HEK293 (cell line): ENCODE results near the gene GGNBP2.

Experiments
- GLI4 ChIP-seq: fragments of 450-650 bp; formaldehyde crosslinking; IDR thresholded peaks from 2 replicates; pipeline ENCODE4 v1.5.1; 2016; ENCODE audit warnings: missing biosample characterization, missing genetic modification characterization
- HOXA7 ChIP-seq: sonication (generic); formaldehyde crosslinking; IDR thresholded peaks from 2 replicates; pipeline ENCODE4 v1.8.1; 2022; ENCODE audit warnings: missing genetic modification reagents, borderline replicate concordance
- INSM2 ChIP-seq: fragments of 450-650 bp; formaldehyde crosslinking; IDR thresholded peaks from 2 replicates; pipeline ENCODE4 v1.5.1; 2016; ENCODE audit warnings: missing biosample characterization, missing genetic modification characterization
- OVOL3 ChIP-seq: fragments of 450-650 bp; formaldehyde crosslinking; IDR thresholded peaks from 2 replicates; pipeline ENCODE4 v1.5.1; 2016; ENCODE audit warnings: missing biosample characterization, missing genetic modification characterization
- TRIM28 ChIP-seq: IDR thresholded peaks from 2 replicates; pipeline ENCODE4 v1.6.1; 2011; ENCODE audit warnings: low read length, control low read depth, borderline replicate concordance
- ZBTB1 ChIP-seq: fragments of 450-650 bp; formaldehyde crosslinking; IDR thresholded peaks from 2 replicates; pipeline ENCODE4 v1.5.1; 2016; ENCODE audit warnings: missing biosample characterization, missing genetic modification characterization
- ZBTB20 ChIP-seq: fragments of 450-650 bp; formaldehyde crosslinking; IDR thresholded peaks from 2 replicates; pipeline ENCODE4 v1.5.1; 2016; ENCODE audit warnings: missing biosample characterization, missing genetic modification characterization
- ZFHX2 ChIP-seq: fragments of 450-650 bp; formaldehyde crosslinking; conservative IDR thresholded peaks from 2 replicates; pipeline ENCODE4 v1.5.1; 2016; ENCODE audit warnings: missing biosample characterization, missing genetic modification characterization
- ZNF19 ChIP-seq: fragments of 450-650 bp; formaldehyde crosslinking; IDR thresholded peaks from 2 replicates; pipeline ENCODE4; 2016; ENCODE audit warnings: missing biosample characterization, missing genetic modification characterization, low read depth
- ZNF211 ChIP-seq: fragments of 450-650 bp; formaldehyde crosslinking; IDR thresholded peaks from 2 replicates; pipeline ENCODE4 v1.5.1; 2016; ENCODE audit warnings: low read depth, missing biosample characterization, missing genetic modification characterization
- ZNF274 ChIP-seq, 2 experiments: fragments of 200-500 bp in 1 of 2; fragments of 450-650 bp in 1 of 2; sonication (Bioruptor generic) in 1 of 2; formaldehyde crosslinking in 1 of 2; IDR thresholded peaks; 2 replicates each; pipeline versions ENCODE4 v1.5.1 to v1.6.1; 2014 to 2016; ENCODE audit warnings: borderline replicate concordance in 1 of 2, inconsistent platforms in 1 of 2, low read length in 1 of 2, missing biosample characterization in 1 of 2, missing genetic modification characterization in 1 of 2
- ZNF280D ChIP-seq: fragments of 450-650 bp; formaldehyde crosslinking; IDR thresholded peaks from 2 replicates; pipeline ENCODE4 v1.5.1; 2016; ENCODE audit warnings: missing biosample characterization, missing genetic modification characterization
- ZNF292 ChIP-seq: fragments of 450-650 bp; formaldehyde crosslinking; IDR thresholded peaks from 2 replicates; pipeline ENCODE4 v1.5.1; 2016; ENCODE audit warnings: low read depth, missing biosample characterization, missing genetic modification characterization, borderline replicate concordance
- ZNF324 ChIP-seq: fragments of 450-650 bp; formaldehyde crosslinking; IDR thresholded peaks from 2 replicates; pipeline ENCODE4 v1.5.1; 2016; ENCODE audit warnings: missing biosample characterization, missing genetic modification characterization
- ZNF423 ChIP-seq: fragments of 450-650 bp; formaldehyde crosslinking; IDR thresholded peaks from 2 replicates; pipeline ENCODE4 v1.5.1; 2016; ENCODE audit warnings: missing biosample characterization, missing genetic modification characterization
- ZNF426 ChIP-seq: fragments of 450-650 bp; formaldehyde crosslinking; IDR thresholded peaks from 2 replicates; pipeline ENCODE4 v1.5.1; 2017; ENCODE audit warnings: missing biosample characterization, missing genetic modification characterization, mild to moderate bottlenecking, inconsistent platforms, moderate library complexity
- ZNF433 ChIP-seq: fragments of 450-650 bp; formaldehyde crosslinking; IDR thresholded peaks from 2 replicates; pipeline ENCODE4 v1.5.1; 2016; ENCODE audit warnings: missing biosample characterization, missing genetic modification characterization, low read depth
- ZNF510 ChIP-seq: fragments of 450-650 bp; formaldehyde crosslinking; IDR thresholded peaks from 2 replicates; pipeline ENCODE4 v1.5.1; 2018; ENCODE audit warnings: mild to moderate bottlenecking, missing genetic modification characterization, missing biosample characterization; ENCODE audit not compliant: insufficient replicate concordance
- ZNF544 ChIP-seq: fragments of 450-650 bp; formaldehyde crosslinking; IDR thresholded peaks from 2 replicates; pipeline ENCODE4 v1.5.0; 2017; ENCODE audit warnings: missing biosample characterization, missing genetic modification characterization
- ZNF548 ChIP-seq: fragments of 450-650 bp; formaldehyde crosslinking; IDR thresholded peaks from 2 replicates; pipeline ENCODE4 v1.5.1; 2016; ENCODE audit warnings: missing biosample characterization, missing genetic modification characterization
- ZNF621 ChIP-seq: fragments of 450-650 bp; formaldehyde crosslinking; IDR thresholded peaks from 2 replicates; pipeline ENCODE4 v1.5.1; 2017; ENCODE audit warnings: missing biosample characterization, missing genetic modification characterization
- ZNF626 ChIP-seq: fragments of 450-650 bp; sonication (Bioruptor Pico); formaldehyde crosslinking; IDR thresholded peaks from 2 replicates; pipeline ENCODE4 v1.5.1; 2018; ENCODE audit warnings: missing biosample characterization, missing genetic modification characterization, inconsistent platforms
- ZNF664 ChIP-seq: fragments of 450-650 bp; formaldehyde crosslinking; IDR thresholded peaks from 2 replicates; pipeline ENCODE4 v1.5.1; 2016; ENCODE audit warnings: missing biosample characterization, missing genetic modification characterization
- ZNF776 ChIP-seq: fragments of 450-650 bp; formaldehyde crosslinking; IDR thresholded peaks from 2 replicates; pipeline ENCODE4 v1.5.0; 2017; ENCODE audit warnings: missing biosample characterization, missing genetic modification characterization, borderline replicate concordance
- ZNF837 ChIP-seq: fragments of 450-650 bp; formaldehyde crosslinking; IDR thresholded peaks from 2 replicates; pipeline ENCODE4 v1.5.1; 2016; ENCODE audit warnings: missing biosample characterization, missing genetic modification characterization
- ZXDB ChIP-seq: fragments of 450-650 bp; formaldehyde crosslinking; IDR thresholded peaks from 2 replicates; pipeline ENCODE4 v1.5.1; 2016; ENCODE audit warnings: missing biosample characterization, missing genetic modification characterization
- TF ChIP-seq, protein P1 (sequence below): fragments of 450-650 bp; formaldehyde crosslinking; IDR thresholded peaks from 2 replicates; pipeline ENCODE4 v1.5.1; 2016; ENCODE audit warnings: missing biosample characterization, missing genetic modification characterization
- TF ChIP-seq, protein P2 (sequence below): fragments of 450-650 bp; formaldehyde crosslinking; conservative IDR thresholded peaks from 2 replicates; pipeline ENCODE4 v1.5.1; 2016; ENCODE audit warnings: low read depth, missing biosample characterization, missing genetic modification characterization

The GGNBP2 gene

GRCh38 chr17:36545465-36546417 lies 1.0 kb downstream of the GGNBP2 start (continued):
- TF ChIP-seq HOXA7 (CRISPR knock-in tag) (no peak), ZNF211 (no peak), ZNF423 (tag by site-specific recombination) (peak; percentile 79), ZXDB (tag by site-specific recombination) (peak; percentile 43; the same call in 1 of the 2 replicates), ZFHX2 (tag by site-specific recombination) (peak; percentile 49; the same call in 1 of the 2 replicates), ZNF280D (tag by site-specific recombination) (peak; percentile 6; the same call in 1 of the 2 replicates), ZNF426 (tag by site-specific recombination) (no peak), ZBTB20 (tag by site-specific recombination) (peak; percentile 81), INSM2 (peak; percentile 56; the same call in 1 of the 2 replicates), ZNF19 (no peak), ZNF544 (tag by site-specific recombination) (no peak), ZNF510 (no peak), ZNF274 (IDR thresholded peaks at IDR 0.05; ENCODE audit: low read length) (no peak), ZNF274 (tag by site-specific recombination; IDR thresholded peaks at IDR 0.05; ENCODE audit: borderline replicate concordance) (no peak), ZNF324 (tag by site-specific recombination) (no peak; the same call in none of the 2 replicates), ZNF776 (tag by site-specific recombination) (no peak), ZBTB1 (tag by site-specific recombination) (no peak), GLI4 (tag by site-specific recombination) (peak; percentile 89), ZNF548 (tag by site-specific recombination) (no peak), ZNF837 (no peak), ZNF292 (no peak), ZNF433 (tag by site-specific recombination) (no peak), TRIM28 (no peak; the same call in 1 of the 2 replicates), ZNF621 (tag by site-specific recombination) (no peak), ZNF664 (no peak), OVOL3 (no peak), ZNF626 (tag by site-specific recombination) (no peak)
- TF ChIP-seq, protein P1, sequence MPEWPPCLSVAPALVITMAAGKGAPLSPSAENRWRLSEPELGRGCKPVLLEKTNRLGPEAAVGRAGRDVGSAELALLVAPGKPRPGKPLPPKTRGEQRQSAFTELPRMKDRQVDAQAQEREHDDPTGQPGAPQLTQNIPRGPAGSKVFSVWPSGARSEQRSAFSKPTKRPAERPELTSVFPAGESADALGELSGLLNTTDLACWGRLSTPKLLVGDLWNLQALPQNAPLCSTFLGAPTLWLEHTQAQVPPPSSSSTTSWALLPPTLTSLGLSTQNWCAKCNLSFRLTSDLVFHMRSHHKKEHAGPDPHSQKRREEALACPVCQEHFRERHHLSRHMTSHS (tag by site-specific recombination): no peak; the same call in 1 of the 2 replicates
- TF ChIP-seq, protein P2, sequence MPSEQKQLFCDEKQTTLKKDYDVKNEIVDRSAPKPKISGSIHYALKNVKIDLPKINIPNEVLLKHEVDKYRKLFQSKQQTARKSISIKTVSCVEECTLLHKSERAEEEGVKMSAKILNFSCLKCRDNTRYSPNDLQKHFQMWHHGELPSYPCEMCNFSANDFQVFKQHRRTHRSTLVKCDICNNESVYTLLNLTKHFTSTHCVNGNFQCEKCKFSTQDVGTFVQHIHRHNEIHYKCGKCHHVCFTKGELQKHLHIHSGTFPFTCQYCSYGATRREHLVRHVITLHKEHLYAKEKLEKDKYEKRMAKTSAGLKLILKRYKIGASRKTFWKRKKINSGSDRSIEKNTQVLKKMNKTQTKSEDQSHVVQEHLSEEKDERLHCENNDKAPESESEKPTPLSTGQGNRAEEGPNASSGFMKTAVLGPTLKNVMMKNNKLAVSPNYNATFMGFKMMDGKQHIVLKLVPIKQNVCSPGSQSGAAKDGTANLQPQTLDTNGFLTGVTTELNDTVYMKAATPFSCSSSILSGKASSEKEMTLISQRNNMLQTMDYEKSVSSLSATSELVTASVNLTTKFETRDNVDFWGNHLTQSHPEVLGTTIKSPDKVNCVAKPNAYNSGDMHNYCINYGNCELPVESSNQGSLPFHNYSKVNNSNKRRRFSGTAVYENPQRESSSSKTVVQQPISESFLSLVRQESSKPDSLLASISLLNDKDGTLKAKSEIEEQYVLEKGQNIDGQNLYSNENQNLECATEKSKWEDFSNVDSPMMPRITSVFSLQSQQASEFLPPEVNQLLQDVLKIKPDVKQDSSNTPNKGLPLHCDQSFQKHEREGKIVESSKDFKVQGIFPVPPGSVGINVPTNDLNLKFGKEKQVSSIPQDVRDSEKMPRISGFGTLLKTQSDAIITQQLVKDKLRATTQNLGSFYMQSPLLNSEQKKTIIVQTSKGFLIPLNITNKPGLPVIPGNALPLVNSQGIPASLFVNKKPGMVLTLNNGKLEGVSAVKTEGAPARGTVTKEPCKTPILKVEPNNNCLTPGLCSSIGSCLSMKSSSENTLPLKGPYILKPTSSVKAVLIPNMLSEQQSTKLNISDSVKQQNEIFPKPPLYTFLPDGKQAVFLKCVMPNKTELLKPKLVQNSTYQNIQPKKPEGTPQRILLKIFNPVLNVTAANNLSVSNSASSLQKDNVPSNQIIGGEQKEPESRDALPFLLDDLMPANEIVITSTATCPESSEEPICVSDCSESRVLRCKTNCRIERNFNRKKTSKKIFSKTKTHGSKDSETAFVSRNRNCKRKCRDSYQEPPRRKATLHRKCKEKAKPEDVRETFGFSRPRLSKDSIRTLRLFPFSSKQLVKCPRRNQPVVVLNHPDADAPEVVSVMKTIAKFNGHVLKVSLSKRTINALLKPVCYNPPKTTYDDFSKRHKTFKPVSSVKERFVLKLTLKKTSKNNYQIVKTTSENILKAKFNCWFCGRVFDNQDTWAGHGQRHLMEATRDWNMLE (tag by site-specific recombination): no peak
